ENCODE results near the gene TEX19.
"Not testable (repeated sequence)": the region's sequence is repeated elsewhere in the genome, so short reads cannot be mapped to it uniquely, and the experiment has no call there.

TEX19 gene

DNA sequence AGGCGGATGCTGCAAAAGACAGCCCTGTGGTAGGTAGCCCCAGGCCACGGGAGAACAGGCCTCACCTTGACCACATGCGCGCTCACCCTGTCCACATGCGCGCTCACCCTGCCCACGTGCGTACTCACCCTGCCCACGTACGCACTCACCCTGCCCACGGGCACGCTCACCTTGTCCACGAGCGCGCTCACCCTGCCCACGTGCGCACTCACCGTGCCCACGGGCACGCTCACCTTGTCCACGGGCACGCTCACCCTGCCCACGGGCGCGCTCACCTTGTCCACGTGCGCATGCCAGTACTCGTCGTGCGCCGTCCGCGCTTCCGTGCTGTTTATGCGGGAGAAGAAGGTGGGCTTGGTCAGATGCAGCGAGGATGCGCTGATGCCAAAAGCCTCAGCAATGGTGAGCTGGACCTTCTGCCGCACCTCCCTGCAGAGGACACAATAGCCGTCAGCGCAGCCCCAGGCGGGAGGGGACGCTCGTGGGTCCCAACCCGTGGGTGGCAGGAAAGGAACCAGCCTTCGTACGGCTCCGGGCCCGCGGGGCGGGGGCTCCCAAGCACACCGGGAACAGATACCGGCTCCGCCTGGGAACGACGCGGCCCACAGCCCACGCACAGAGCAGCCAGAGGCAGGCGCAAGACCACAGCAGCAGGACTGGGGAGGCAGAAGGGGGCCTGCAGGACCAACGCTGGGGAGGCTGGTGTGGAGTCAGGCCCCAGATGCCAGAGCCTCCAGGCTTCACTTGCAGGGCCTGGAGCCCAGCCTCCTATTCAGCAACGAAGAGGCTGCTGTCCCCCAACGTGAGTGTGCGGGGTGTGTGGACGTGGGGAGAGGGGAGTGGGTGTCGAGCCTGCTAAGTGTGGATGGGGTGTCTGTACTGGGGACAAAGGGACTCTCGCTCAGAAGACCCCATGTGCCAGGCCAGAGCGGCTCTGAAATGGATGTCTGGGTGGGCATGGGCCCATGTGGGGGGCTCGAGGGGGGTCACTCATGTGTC lies 44.9 kb downstream of the TEX19 start:
- H3K27ac ChIP-seq (ENCODE audit: insufficient read depth, low read length, poor library complexity, severe bottlenecking), result no peak overlapping the region
- DNase-seq, result no peak
- peaks cover 4% of the 10 kb centered on the region for H3K4me1 ChIP-seq (ENCODE audit: control insufficient read depth, insufficient read depth, low read length, poor library complexity, severe bottlenecking)
- H3K36me3 ChIP-seq (ENCODE audit: control insufficient read depth, insufficient read depth, low read length), result no peaks in the 10 kb centered on the region
- H3K27me3 ChIP-seq (replicated peaks; ENCODE audit: control insufficient read depth, insufficient read depth, low read length, poor library complexity, severe bottlenecking), result no peaks in the 10 kb centered on the region
- no peak overlapping the region for H3K4me3 ChIP-seq (ENCODE audit: insufficient read depth, low read depth, low read length, poor library complexity, severe bottlenecking)
- no peaks in the 10 kb centered on the region for H3K9me3 ChIP-seq (ENCODE audit: control insufficient read depth, low read length)

- no peak overlapping the region for H3K4me3 ChIP-seq (ENCODE audit: insufficient read depth, low read depth, low read length, poor library complexity, severe bottlenecking)
Measured at GRCh38 chr17:82405051-82405450, 46.0 kb downstream of the TEX19 start.

GRCh38 chr17:82406131-82406671 lies 47.2 kb downstream of the TEX19 start:
- Histone ChIP-seq H3K27ac (ENCODE audit: insufficient read depth, low read length, poor library complexity, severe bottlenecking) (no peak overlapping the region), H3K27me3 (replicated peaks; ENCODE audit: control insufficient read depth, insufficient read depth, low read length, poor library complexity, severe bottlenecking) (no peaks in the 10 kb centered on the region), H3K36me3 (ENCODE audit: control insufficient read depth, insufficient read depth, low read length) (peaks cover under 1% of the 10 kb centered on the region), H3K4me3 (ENCODE audit: insufficient read depth, low read depth, low read length, poor library complexity, severe bottlenecking) (no peak overlapping the region), H3K4me1 (ENCODE audit: control insufficient read depth, insufficient read depth, low read length, poor library complexity, severe bottlenecking) (no peaks in the 10 kb centered on the region), H3K9me3 (ENCODE audit: control insufficient read depth, low read length) (no peaks in the 10 kb centered on the region)
- DNase-seq, result no peak

More at GRCh38 chr17:82405051-82405450, 46.0 kb downstream of the TEX19 start:
- H3K36me3 ChIP-seq (ENCODE audit: control insufficient read depth, insufficient read depth, low read length), result no peaks in the 10 kb centered on the region
- H3K27me3 ChIP-seq (replicated peaks; ENCODE audit: control insufficient read depth, insufficient read depth, low read length, poor library complexity, severe bottlenecking), result no peaks in the 10 kb centered on the region
- no peak overlapping the region for H3K27ac ChIP-seq (ENCODE audit: insufficient read depth, low read length, poor library complexity, severe bottlenecking)
- H3K9me3 ChIP-seq (ENCODE audit: control insufficient read depth, low read length), result no peaks in the 10 kb centered on the region
- DNase-seq, result no peak
- peaks cover 4% of the 10 kb centered on the region for H3K4me1 ChIP-seq (ENCODE audit: control insufficient read depth, insufficient read depth, low read length, poor library complexity, severe bottlenecking)

- DNase-seq, result no peak
- Histone ChIP-seq H3K27ac (ENCODE audit: insufficient read depth, low read length, poor library complexity, severe bottlenecking) (no peak overlapping the region), H3K27me3 (replicated peaks; ENCODE audit: control insufficient read depth, insufficient read depth, low read length, poor library complexity, severe bottlenecking) (no peaks in the 10 kb centered on the region), H3K4me3 (ENCODE audit: insufficient read depth, low read depth, low read length, poor library complexity, severe bottlenecking) (no peak overlapping the region), H3K4me1 (ENCODE audit: control insufficient read depth, insufficient read depth, low read length, poor library complexity, severe bottlenecking) (no peaks in the 10 kb centered on the region), H3K9me3 (ENCODE audit: control insufficient read depth, low read length) (no peaks in the 10 kb centered on the region), H3K36me3 (ENCODE audit: control insufficient read depth, insufficient read depth, low read length) (peaks cover 3% of the 10 kb centered on the region)
Measured at GRCh38 chr17:82407255-82407654, 48.2 kb downstream of the TEX19 start.

DNA sequence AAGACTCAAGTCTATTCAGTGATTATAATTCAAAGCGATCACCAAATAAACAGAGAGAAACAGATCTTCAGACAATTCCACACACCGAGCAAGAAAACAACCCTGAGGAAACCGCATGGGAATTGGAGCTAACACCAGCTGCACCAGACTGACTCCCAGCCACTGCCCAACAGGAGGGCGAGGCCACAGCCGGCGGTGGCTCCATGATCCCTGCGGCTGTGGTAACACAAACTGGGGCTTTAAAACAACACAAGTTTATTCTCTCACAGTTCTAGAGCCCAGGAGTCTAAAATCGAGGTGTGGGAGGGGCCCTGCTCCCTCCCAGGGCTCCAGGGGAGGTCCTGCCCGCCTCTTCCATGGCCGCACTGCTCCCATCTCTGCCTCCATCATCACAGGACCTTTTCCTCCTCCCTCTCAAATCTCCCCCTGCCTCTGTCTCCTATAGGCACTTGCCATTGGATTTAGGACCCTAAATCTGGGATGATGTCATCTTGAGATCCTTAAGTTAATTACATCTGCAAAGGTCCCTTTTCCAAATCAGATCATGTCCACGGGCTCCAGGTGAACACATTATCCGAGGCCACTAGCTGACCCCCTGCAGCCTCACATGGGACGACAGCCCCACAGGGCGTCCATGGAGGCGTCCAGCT lies 49.4 kb downstream of the TEX19 start:
- H3K4me1 ChIP-seq (ENCODE audit: control insufficient read depth, insufficient read depth, low read length, poor library complexity, severe bottlenecking), result no peaks in the 10 kb centered on the region
- H3K27me3 ChIP-seq (replicated peaks; ENCODE audit: control insufficient read depth, insufficient read depth, low read length, poor library complexity, severe bottlenecking), result no peaks in the 10 kb centered on the region
- DNase-seq, result no peak
- H3K4me3 ChIP-seq (ENCODE audit: insufficient read depth, low read depth, low read length, poor library complexity, severe bottlenecking), result no peak overlapping the region
- no peaks in the 10 kb centered on the region for H3K9me3 ChIP-seq (ENCODE audit: control insufficient read depth, low read length)
- no peak overlapping the region for H3K27ac ChIP-seq (ENCODE audit: insufficient read depth, low read length, poor library complexity, severe bottlenecking)
- H3K36me3 ChIP-seq (ENCODE audit: control insufficient read depth, insufficient read depth, low read length), result peaks cover 3% of the 10 kb centered on the region

DNA sequence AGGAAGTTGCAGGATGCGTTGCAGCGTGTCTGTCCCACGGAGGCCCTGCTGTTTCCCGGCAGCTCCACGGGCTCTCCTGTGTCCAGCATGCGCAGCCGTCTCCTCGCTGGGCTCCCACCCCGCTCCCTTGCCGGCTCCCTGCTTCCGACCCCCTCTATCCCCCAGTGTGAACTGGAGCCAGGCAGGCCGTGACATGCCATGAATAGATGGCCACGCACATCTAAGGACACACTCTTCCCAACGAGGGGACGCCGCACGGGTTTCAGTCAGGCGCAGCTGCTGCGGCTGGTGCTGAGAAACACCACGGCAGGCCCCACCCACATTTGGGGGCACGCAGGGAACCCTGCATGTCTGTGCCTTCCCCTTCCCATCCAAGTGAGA lies 49.9 kb downstream of the TEX19 start:
- Histone ChIP-seq H3K27ac (ENCODE audit: insufficient read depth, low read length, poor library complexity, severe bottlenecking) (no peak overlapping the region), H3K4me3 (ENCODE audit: insufficient read depth, low read depth, low read length, poor library complexity, severe bottlenecking) (no peak overlapping the region), H3K27me3 (replicated peaks; ENCODE audit: control insufficient read depth, insufficient read depth, low read length, poor library complexity, severe bottlenecking) (no peaks in the 10 kb centered on the region), H3K36me3 (ENCODE audit: control insufficient read depth, insufficient read depth, low read length) (peaks cover 3% of the 10 kb centered on the region), H3K9me3 (ENCODE audit: control insufficient read depth, low read length) (no peaks in the 10 kb centered on the region), H3K4me1 (ENCODE audit: control insufficient read depth, insufficient read depth, low read length, poor library complexity, severe bottlenecking) (no peaks in the 10 kb centered on the region)
- DNase-seq, result no peak

DNA sequence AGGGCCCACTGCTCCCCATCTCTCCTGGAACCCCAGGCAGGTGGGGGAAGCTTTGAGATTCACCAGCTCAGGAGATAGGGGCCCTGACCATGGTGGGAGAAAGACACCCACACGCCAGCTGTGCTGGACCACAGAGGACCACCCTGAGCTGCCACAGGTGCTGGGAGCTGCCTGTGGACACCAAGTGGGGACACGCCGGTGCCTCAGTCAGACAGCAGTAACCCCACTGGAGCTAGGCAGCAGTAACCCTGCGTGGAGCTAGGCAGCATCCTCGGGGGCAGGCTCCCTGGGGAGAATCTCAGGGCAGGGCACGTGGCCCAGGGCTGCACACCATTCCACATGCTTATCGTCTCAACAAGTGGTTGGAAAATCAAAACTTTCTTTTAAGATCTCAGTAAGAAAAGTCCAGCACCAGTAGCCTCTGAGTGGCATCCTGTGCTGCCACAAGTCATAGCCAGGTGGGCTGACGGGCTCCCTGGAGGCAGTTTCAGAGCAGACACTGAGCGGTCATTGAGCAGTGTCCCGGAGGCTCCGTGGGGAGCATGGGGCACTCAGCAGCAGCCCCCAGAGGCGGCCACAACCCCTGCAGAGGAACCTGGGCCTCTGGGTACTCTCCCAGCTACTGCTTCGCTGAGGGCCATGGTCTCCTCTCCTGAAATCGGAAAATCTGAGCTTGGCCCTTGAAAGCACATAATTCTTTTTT lies 51.1 kb downstream of the TEX19 start:
- H3K4me3 ChIP-seq (ENCODE audit: insufficient read depth, low read depth, low read length, poor library complexity, severe bottlenecking), result no peak overlapping the region
- no peak overlapping the region for H3K27ac ChIP-seq (ENCODE audit: insufficient read depth, low read length, poor library complexity, severe bottlenecking)
- no peak for DNase-seq
- peaks cover 3% of the 10 kb centered on the region for H3K36me3 ChIP-seq (ENCODE audit: control insufficient read depth, insufficient read depth, low read length)
- H3K27me3 ChIP-seq (replicated peaks; ENCODE audit: control insufficient read depth, insufficient read depth, low read length, poor library complexity, severe bottlenecking), result no peaks in the 10 kb centered on the region
- no peaks in the 10 kb centered on the region for H3K4me1 ChIP-seq (ENCODE audit: control insufficient read depth, insufficient read depth, low read length, poor library complexity, severe bottlenecking)
- no peaks in the 10 kb centered on the region for H3K9me3 ChIP-seq (ENCODE audit: control insufficient read depth, low read length)

- DNase-seq, result no peak
- Histone ChIP-seq H3K36me3 (ENCODE audit: control insufficient read depth, insufficient read depth, low read length) (peaks cover 3% of the 10 kb centered on the region), H3K27me3 (replicated peaks; ENCODE audit: control insufficient read depth, insufficient read depth, low read length, poor library complexity, severe bottlenecking) (no peaks in the 10 kb centered on the region), H3K4me1 (ENCODE audit: control insufficient read depth, insufficient read depth, low read length, poor library complexity, severe bottlenecking) (no peaks in the 10 kb centered on the region), H3K27ac (ENCODE audit: insufficient read depth, low read length, poor library complexity, severe bottlenecking) (no peak overlapping the region), H3K4me3 (ENCODE audit: insufficient read depth, low read depth, low read length, poor library complexity, severe bottlenecking) (no peak overlapping the region), H3K9me3 (ENCODE audit: control insufficient read depth, low read length) (no peaks in the 10 kb centered on the region)
Measured at GRCh38 chr17:82411396-82412053, 52.5 kb downstream of the TEX19 start.

DNA sequence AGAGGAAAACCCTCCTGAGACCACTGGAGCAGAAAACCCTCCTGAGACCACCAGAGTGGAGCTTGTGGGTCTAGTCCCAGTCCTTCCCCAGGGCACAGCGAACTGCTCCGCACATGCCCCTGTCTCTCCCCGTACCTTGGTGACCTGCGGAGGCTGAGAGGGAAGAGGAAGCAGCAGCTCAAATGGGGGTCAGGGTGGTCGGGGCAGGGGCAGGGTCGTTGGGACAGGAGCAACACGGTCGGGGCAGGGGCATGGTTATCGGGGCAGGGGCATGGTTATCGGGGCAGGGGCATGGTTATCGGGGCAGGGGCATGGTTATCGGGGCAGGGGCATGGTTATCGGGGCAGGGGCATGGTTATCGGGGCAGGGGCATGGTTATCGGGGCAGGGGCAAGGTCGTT lies 53.0 kb downstream of the TEX19 start:
- not testable (repeated sequence) for H3K9me3 ChIP-seq (ENCODE audit: control insufficient read depth, low read length); H3K4me1 ChIP-seq (ENCODE audit: control insufficient read depth, insufficient read depth, low read length, poor library complexity, severe bottlenecking); H3K27ac ChIP-seq (ENCODE audit: insufficient read depth, low read length, poor library complexity, severe bottlenecking); H3K4me3 ChIP-seq (ENCODE audit: insufficient read depth, low read depth, low read length, poor library complexity, severe bottlenecking); DNase-seq; H3K27me3 ChIP-seq (replicated peaks; ENCODE audit: control insufficient read depth, insufficient read depth, low read length, poor library complexity, severe bottlenecking); H3K36me3 ChIP-seq (ENCODE audit: control insufficient read depth, insufficient read depth, low read length)
